Measurements from ENCODE around the gene CRK. TPM values are rescaled to one million over a fixed set of nuclear protein-coding genes. Genes with fewer than 3 reads are reported as not detected.

Gene CRK
- 10 to 100 TPM; 28.1 to 34.6 (median 32.3) TPM for polyA plus RNA-seq (ENCODE audit: low read depth in 6 of 6)

DNA sequence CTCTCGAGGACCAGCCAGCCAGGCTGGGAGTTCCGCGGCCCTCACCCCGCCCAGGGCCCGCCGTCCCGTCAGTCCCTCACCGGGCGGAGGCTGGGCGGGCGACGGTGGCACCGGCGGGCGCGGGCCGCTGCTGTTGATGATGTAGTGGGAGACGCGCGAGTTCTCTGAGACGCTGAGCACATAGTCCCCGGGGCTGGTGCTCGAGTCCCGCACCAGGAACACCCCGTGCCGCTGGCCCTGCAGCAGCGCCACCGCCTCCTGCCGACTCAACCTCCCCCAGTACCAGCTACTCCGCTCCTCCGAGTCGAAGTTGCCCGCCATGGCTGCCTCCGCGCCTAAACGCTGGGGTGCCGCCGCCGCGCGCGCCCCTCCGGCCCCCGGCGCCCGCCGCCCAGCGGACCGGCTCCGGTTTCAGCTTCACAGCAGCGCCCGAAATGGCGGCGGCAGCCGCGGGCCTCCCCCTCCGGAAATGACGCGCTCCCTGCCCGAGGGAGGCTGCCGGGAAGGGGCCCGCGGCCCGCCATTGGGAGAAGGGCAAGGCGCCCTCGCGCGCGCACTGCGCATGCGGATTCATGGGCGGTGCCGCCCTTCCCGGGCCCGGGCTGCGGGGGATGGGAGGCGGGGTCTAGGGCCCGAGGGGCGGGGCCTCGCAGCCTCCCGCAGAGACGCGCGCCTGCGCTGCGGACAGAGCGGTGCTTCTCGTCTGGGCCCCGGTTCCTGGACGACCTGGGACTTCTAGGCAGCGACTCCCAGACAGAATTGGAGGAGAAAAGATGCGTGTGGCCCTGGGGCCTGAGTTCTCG is at the start of gene CRK:
Gene CRK, minus strand, starts transcription at position 436 of the 803 bp plus-strand sequence. Its CDS starts 115 bp downstream, at position 321.
- Mint-ChIP-seq H3K9me3 (no peaks in the 10 kb centered on the region), H3K27ac (peak within 1 kb of the TSS; percentile 82 to 97 (median 96)), H3K4me1 (peaks cover 23 to 54% (median 42%) of the 10 kb centered on the region in 3 donors), H3K36me3 (no peaks in the 10 kb centered on the region), H3K4me3 (peak within 1 kb of the TSS; percentile 82 to 97 (median 92)), H3K27me3 (peaks cover 4 to 8% (median 5%) of the 10 kb centered on the region in 3 donors)
- peak; percentile 99 for DNase-seq
- ATAC-seq (ENCODE audit: low read depth in 2 of 2), result peak; percentile 84 to 85

DNA sequence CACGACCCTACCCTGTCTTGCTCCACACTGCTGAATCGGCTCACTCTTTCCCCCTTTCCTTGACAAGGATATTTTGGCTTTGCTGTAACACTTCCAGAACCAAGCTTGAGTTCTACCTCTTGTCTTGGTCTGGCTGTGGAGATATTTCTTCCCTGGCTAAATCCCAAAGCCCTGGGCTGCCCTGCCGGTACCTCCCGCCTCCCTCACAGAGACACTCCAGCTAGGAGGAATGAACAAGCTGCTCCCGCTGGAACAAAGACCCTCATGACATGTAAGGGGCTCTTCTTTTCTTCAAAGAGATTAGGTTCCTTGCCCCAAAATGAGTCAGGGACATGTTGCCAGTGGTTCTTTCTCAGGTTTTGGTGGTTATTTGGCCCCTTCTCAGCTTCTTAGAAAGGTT is 49.6 kb upstream of the CRK start:
- Mint-ChIP-seq H3K27me3 (no peaks in the 10 kb centered on the region), H3K4me1 (peaks cover 4 to 8% (median 6%) of the 10 kb centered on the region in 3 donors), H3K4me3 (peak overlapping the region in 1 of 8 donors; percentile 2), H3K27ac (no peak overlapping the region), H3K36me3 (peaks cover 14 to 15% of the 10 kb centered on the region in 2 donors), H3K9me3 (no peaks in the 10 kb centered on the region)
- no peak for DNase-seq
- ATAC-seq (ENCODE audit: low read depth in 2 of 2), result no peak

DNA sequence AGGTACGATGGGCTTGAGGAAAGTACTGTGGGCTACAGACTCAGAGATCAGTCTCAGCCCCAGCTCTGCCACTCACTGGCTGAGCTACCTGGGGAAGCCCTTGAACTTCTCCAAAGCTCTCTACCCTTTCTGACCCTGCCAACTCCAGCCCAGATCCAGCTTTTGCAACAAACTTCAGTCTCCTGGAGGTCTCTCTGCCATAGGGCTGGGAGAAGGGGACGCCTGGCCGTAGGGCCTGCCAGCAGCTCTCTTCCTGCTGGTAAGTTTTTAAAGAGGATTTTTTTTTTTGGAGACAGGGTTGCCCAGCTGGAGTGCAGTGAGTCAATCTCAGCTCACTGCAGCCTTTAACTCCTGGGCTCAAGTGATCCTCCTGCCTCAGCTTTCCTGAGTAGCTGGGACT is 48.8 kb upstream of the CRK start:
- DNase-seq, result no peak
- H3K27ac Mint-ChIP-seq, result peak overlapping the region in 1 of 6 donors; percentile 42
- peaks cover 4 to 8% (median 6%) of the 10 kb centered on the region in 3 donors for H3K4me1 Mint-ChIP-seq
- no peak for ATAC-seq (ENCODE audit: low read depth in 2 of 2)
- peaks cover 12 to 14% of the 10 kb centered on the region in 2 donors for H3K36me3 Mint-ChIP-seq
- H3K4me3 Mint-ChIP-seq, result no peak overlapping the region
- H3K27me3 Mint-ChIP-seq, result no peaks in the 10 kb centered on the region
- no peaks in the 10 kb centered on the region for H3K9me3 Mint-ChIP-seq

DNA sequence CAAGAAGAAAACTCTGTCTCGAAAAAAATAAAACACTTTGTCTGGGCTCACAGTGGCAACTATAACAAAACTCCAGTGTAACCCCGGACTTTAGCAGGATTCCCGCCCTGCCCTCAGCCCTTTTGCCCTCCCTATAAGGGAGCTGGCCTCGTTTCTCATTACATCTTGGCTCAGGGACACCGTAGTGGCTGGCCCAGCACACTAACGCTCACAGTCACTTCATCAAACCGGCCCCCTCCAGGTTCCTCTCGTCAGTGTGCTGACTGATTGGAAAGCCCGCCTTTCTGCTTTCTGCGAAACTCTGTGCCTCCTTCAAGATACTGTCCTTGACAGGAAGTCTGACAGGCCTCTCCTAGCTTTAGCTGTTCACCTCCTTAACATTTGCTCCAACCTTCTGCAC is 47.7 kb upstream of the CRK start:
- no peak for ATAC-seq (ENCODE audit: low read depth in 2 of 2)
- H3K27me3 Mint-ChIP-seq, result no peaks in the 10 kb centered on the region

GRCh38 chr17:1498869-1499268 is 42.8 kb upstream of the CRK start:
- no peak overlapping the region for H3K4me3 Mint-ChIP-seq
- DNase-seq, result no peak
- no peak for ATAC-seq (ENCODE audit: low read depth in 2 of 2)
- peaks cover 2% of the 10 kb centered on the region in 2 donors for H3K36me3 Mint-ChIP-seq
- peak overlapping the region in 1 of 6 donors; percentile 43 for H3K27ac Mint-ChIP-seq
- no peaks in the 10 kb centered on the region for H3K27me3 Mint-ChIP-seq
- peaks cover 0 to 2% (median under 1%) of the 10 kb centered on the region in 3 donors for H3K4me1 Mint-ChIP-seq
- H3K9me3 Mint-ChIP-seq, result no peaks in the 10 kb centered on the region

More for the DNA sequence above, 47.7 kb upstream of the CRK start:
- no peak overlapping the region for H3K4me3 Mint-ChIP-seq
- DNase-seq, result no peak
- H3K36me3 Mint-ChIP-seq, result peaks cover 7 to 14% of the 10 kb centered on the region in 2 donors
- H3K9me3 Mint-ChIP-seq, result no peaks in the 10 kb centered on the region
- H3K4me1 Mint-ChIP-seq, result peaks cover 0 to 8% (median 0%) of the 10 kb centered on the region in 3 donors
- peak overlapping the region in 2 of 6 donors; percentile 9 to 71 for H3K27ac Mint-ChIP-seq

DNA sequence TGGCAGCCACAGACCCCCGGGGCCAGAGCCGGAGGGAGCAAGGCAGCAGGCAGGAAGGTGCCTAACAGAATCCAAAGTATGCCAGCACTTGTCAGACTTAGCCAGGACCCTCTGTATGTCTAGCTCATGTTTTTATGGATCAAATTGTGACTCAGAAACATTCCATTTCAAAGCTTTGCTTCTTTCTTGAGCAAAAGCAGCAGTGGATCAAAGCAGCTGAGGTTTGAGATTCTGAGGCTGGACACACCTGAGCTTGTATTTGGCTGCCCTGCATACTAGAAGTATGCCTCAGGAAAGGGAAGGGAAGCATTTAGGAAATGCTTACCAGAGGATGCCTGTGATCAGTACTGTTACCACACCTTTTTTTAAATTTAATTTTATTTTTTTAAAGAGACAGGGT is 42.2 kb upstream of the CRK start:
- no peaks in the 10 kb centered on the region for H3K9me3 Mint-ChIP-seq
- peak overlapping the region in 1 of 6 donors; percentile 18 for H3K27ac Mint-ChIP-seq
- no peak for DNase-seq
- no peaks in the 10 kb centered on the region for H3K36me3 Mint-ChIP-seq
- ATAC-seq (ENCODE audit: low read depth in 2 of 2), result no peak
- H3K4me3 Mint-ChIP-seq, result no peak overlapping the region
- peaks cover 0 to 8% (median 3%) of the 10 kb centered on the region in 3 donors for H3K4me1 Mint-ChIP-seq
- H3K27me3 Mint-ChIP-seq, result no peaks in the 10 kb centered on the region

GRCh38 chr17:1497831-1498230 is 41.8 kb upstream of the CRK start:
- Mint-ChIP-seq H3K27me3 (no peaks in the 10 kb centered on the region), H3K9me3 (no peaks in the 10 kb centered on the region), H3K27ac (peak overlapping the region in 2 of 6 donors; percentile 10 to 18), H3K4me1 (peaks cover 0 to 12% (median 7%) of the 10 kb centered on the region in 3 donors), H3K4me3 (peak overlapping the region in 1 of 8 donors; percentile 6), H3K36me3 (no peaks in the 10 kb centered on the region)
- no peak for DNase-seq
- no peak for ATAC-seq (ENCODE audit: low read depth in 2 of 2)

DNA sequence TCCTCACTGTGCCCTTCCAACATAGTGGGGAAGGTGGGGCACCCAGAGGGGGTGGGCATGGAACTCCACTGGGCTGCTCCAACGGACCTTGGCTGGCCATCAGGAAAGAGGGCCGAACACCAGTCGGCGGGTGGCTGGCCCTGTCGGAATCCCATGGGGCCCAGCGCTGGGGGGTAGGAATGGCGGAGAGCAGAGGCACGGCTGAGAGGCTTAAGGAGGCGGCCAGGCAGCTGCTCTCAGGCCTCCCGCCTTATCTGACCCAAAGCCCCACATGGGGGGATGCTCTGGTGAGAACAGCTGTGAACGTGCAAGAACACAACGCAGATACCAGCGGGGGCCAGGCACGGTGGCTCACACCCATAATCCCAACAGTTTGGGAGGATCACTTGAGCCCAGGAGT is 40.8 kb upstream of the CRK start:
- ATAC-seq (ENCODE audit: low read depth in 2 of 2) (no peak), DNase-seq (no peak)
- Mint-ChIP-seq H3K27ac (peak overlapping the region in 1 of 6 donors; percentile 56), H3K4me1 (peaks cover 4 to 20% (median 11%) of the 10 kb centered on the region in 3 donors), H3K9me3 (no peaks in the 10 kb centered on the region), H3K27me3 (no peaks in the 10 kb centered on the region), H3K4me3 (no peak overlapping the region), H3K36me3 (no peaks in the 10 kb centered on the region)

DNA sequence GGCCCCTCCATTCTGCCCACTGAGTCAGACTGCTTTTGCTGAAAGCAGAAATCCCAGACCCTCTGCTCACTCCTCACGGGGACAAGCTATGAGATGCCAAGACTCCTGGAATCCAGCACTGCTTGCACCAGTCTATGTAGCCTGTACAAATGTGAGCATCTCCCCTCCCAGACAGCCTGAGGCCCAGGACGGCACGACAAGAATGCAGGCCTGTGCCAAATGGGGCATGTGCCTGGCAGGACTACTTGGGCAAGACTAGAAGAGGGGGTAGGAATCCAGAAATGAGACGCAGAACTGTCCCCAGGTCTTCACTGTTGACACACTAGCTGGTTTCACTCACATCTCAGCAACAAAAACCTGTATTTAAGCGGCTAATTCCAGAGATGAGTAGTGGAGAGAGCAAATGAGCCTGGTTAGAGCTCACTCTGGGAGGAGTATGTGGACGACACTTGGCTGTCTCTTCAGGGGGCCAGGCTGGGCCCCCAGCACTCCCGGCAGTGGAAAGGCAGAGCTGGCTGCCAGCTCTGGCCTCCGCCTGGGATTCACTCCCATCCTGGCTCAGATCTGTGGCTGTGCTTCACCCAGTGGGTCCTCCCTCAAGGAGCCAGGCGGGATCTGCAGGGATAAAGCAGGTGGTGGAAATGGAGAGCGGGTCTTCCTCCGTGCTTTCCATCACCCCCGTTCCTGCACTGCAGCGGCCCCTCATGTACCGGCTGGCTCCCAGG is 39.4 kb upstream of the CRK start:
- H3K36me3 Mint-ChIP-seq, result no peaks in the 10 kb centered on the region
- no peaks in the 10 kb centered on the region for H3K27me3 Mint-ChIP-seq
- ATAC-seq (ENCODE audit: low read depth in 2 of 2), result no peak
- no peak for DNase-seq
- no peaks in the 10 kb centered on the region for H3K9me3 Mint-ChIP-seq
- peak overlapping the region in 1 of 8 donors; percentile 30 for H3K4me3 Mint-ChIP-seq
- H3K27ac Mint-ChIP-seq, result peak overlapping the region in 1 of 6 donors; percentile 21
- H3K4me1 Mint-ChIP-seq, result peaks cover 12 to 28% (median 17%) of the 10 kb centered on the region in 3 donors

DNA sequence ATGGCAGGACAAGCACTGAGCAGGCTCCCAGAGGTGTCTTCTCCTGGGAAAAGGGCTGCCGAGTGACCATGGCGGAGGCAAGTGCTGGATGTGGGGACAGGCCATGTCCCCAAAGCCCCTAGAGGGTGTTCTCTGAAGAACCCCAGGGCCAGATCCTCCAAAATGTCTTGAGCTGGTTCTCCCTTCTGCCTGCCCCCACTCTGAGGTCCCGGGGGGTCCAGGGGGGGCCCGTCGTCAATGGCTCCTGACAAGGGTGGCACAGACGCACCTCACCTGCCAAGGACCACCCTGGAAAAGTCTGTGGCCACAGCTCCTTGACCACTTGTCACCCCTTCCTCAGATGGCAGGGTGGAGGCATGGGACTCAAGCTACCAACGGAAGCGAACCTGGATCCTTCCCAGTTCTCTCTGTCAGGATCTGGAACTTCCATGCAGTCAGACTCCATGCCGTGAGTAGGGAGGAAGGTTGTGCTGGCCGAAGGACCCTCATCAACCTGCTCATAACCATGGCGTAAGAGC is 38.8 kb upstream of the CRK start:
- Mint-ChIP-seq H3K27me3 (no peaks in the 10 kb centered on the region), H3K9me3 (no peaks in the 10 kb centered on the region), H3K27ac (no peak overlapping the region), H3K4me1 (peaks cover 14 to 34% (median 22%) of the 10 kb centered on the region in 3 donors), H3K36me3 (no peaks in the 10 kb centered on the region), H3K4me3 (no peak overlapping the region)
- DNase-seq (no peak), ATAC-seq (ENCODE audit: low read depth in 2 of 2) (no peak)

DNA sequence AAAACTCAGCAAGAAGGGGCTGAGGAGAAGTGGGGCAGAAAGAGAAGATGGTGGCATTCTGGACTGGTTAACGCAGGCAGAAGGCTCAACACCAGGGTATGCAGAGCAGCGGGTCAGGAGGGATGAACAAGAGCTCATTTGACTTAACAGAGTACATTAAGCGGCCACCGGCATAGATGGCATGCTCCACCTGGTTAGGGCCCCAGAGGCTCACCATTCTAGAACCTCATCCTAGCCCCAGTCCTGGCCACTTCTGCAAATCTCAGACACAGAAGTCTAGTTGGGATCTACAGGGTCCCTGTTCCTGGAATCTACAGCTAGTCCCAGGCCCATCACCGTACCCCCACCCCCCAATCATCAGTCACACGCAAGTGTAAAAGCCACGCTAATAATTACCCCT is 38.2 kb upstream of the CRK start:
- no peak for DNase-seq
- Mint-ChIP-seq H3K27me3 (no peaks in the 10 kb centered on the region), H3K4me3 (peak overlapping the region in 5 of 8 donors; percentile 11 to 88 (median 19)), H3K27ac (peak overlapping the region in 1 of 6 donors; percentile 74), H3K36me3 (no peaks in the 10 kb centered on the region), H3K4me1 (peaks cover 14 to 40% (median 26%) of the 10 kb centered on the region in 3 donors), H3K9me3 (no peaks in the 10 kb centered on the region)
- ATAC-seq (ENCODE audit: low read depth in 2 of 2), result no peak

DNA sequence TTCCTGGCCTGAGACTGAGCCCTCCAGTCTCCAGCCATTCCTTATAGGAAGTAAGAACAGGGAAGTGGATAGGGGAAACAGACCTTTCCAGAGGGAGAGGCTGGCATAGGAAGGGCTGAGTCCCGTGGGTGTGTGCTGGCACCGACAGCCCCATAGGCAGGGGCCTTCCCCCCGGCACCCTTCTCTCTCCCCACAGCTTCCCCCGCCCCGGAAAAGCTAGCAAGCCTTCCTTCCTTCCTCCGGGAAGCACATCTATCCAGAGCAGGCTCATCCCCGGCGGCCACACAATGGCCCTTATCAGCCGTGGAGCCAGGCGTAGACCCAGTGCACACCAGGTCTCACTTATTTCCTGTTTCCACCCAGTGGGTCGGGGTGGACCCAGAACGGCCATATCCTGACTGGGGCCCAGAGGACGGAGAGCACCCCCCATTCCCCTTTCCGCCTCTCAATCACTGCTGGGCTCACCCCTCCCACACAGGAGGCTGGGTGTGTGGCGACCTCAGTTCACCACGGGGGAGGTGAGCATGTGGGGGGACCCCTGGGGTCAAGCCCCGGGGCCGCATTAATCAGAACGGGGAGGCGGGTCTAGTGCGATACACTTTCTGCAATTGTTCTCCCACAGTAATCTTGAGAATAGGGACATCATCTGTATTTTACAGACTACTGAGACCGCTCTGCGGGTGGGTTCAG is 37.4 kb upstream of the CRK start:
- Mint-ChIP-seq H3K4me3 (peak overlapping the region in 7 of 8 donors; percentile 17 to 88 (median 51)), H3K27ac (peak overlapping the region in 3 of 6 donors; percentile 22 to 89 (median 82)), H3K9me3 (no peaks in the 10 kb centered on the region), H3K4me1 (peaks cover 14 to 48% (median 33%) of the 10 kb centered on the region in 3 donors), H3K36me3 (no peaks in the 10 kb centered on the region), H3K27me3 (no peaks in the 10 kb centered on the region)
- DNase-seq (no peak), ATAC-seq (ENCODE audit: low read depth in 2 of 2) (no peak)
